GM12873 (cell line): ENCODE measurements around the gene FOXP1.

Experiments
- TF ChIP-seq, protein P1 (sequence below): IDR thresholded peaks from 2 replicates; pipeline ENCODE4 v1.5.1; 2012; ENCODE audit warnings: low read depth, mild to moderate bottlenecking, moderate library complexity, low read length, control low read depth; ENCODE audit not compliant: insufficient read depth; ENCODE audit errors: missing control alignments

The FOXP1 gene

DNA sequence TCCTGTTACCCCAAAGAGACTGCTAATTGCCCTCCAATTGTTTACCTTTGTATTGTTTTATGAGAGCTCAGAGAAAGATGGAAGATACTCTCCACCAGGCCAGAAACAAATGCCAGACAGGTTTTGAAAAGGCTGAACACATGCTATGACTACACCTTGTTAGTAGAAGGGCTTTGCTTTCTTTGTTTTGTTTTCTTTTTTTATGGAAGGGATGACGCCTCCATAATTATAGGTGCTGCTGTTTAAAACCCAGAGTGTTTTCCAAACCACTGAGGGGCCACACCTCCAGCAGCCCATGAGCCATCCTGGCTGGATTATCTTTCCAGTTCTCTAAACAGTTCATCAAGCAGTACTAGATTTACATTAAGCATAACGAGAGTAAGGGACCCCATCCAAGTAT lies 5.6 kb upstream of the FOXP1 start:
- TF ChIP-seq, protein P1, sequence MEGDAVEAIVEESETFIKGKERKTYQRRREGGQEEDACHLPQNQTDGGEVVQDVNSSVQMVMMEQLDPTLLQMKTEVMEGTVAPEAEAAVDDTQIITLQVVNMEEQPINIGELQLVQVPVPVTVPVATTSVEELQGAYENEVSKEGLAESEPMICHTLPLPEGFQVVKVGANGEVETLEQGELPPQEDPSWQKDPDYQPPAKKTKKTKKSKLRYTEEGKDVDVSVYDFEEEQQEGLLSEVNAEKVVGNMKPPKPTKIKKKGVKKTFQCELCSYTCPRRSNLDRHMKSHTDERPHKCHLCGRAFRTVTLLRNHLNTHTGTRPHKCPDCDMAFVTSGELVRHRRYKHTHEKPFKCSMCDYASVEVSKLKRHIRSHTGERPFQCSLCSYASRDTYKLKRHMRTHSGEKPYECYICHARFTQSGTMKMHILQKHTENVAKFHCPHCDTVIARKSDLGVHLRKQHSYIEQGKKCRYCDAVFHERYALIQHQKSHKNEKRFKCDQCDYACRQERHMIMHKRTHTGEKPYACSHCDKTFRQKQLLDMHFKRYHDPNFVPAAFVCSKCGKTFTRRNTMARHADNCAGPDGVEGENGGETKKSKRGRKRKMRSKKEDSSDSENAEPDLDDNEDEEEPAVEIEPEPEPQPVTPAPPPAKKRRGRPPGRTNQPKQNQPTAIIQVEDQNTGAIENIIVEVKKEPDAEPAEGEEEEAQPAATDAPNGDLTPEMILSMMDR = no peak

DNA sequence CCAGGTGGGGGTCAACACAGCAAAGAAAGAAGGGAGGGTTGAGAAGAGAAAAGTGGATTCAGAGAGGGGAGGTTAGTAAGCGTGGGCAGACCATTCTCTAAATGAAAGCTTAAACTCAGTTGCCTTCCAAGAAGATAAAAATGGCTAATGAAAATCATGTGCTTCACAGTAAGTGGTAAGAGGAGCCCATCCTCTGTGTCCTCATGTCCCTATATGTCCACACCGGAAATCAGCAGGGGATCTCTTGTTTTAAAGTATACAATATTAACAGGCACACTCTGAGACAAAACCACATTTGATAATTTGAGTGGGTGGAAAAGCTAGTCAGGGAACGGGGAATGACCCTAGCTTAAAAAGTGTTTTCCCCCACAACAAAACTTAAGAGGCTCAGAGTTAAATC lies 4.4 kb upstream of the FOXP1 start:
- TF ChIP-seq, protein P1 = no peak

DNA sequence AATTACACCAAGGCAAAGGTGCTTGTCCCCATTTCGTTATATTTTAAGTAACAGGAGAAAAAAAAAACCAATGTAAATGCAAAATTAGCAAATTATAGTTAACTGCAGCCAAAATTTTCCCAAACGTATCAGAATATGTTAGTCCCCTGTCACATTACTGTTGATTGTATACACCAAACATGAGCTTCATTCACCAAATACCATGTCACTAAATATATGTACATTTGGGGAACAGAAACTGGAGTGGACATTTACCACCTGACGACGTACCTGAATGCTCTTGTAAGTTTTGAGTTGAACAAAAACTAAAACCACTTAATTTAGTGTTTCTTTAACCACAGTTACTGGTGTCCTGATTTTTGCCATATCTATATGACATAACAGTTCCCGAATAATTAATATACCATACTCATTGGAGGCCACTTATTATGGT lies 3.3 kb upstream of the FOXP1 start:
- TF ChIP-seq, protein P1 = no peak

DNA sequence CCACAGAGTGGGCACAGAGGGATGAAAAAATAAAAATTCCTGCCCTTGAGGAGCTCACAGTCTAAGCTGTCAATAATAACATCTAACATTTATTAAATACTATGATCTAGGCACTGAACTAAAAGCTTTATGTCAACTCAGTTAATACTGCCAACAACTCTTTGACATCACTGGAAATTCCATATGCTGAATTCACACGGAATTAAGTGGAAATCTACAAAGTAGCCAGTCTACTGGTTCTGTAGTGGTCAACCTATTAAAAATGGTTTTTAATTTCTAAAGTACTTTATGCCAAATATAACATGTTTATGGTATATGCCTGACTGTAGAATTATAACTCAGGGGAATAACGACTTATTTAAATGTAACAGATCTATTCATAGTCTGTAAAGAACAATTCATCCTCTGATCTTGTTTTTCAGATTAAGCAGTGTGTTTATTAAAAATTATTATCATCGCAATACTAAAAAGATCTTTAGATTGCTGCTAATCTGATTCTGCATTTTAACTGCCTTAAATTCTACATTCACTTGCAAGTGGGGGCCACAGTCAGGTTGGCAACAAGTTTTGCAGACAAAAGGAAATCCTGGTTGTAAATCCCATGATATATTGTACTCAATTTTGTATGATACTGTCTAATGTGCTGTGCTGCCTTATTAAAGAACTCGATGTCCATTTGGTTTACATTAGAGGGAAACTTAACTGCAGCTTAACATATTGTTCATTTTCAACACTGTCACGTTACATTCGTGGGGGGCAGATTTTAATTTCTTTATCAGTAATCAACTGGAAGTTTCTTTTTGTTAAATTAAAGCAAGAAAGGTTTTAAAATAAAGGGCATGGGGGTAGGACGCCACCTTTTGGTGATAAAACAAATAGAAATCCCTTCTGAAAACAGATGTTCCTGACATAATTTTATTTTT lies 2.6 kb upstream of the FOXP1 start:
- TF ChIP-seq, protein P1 = peak; percentile 56

DNA sequence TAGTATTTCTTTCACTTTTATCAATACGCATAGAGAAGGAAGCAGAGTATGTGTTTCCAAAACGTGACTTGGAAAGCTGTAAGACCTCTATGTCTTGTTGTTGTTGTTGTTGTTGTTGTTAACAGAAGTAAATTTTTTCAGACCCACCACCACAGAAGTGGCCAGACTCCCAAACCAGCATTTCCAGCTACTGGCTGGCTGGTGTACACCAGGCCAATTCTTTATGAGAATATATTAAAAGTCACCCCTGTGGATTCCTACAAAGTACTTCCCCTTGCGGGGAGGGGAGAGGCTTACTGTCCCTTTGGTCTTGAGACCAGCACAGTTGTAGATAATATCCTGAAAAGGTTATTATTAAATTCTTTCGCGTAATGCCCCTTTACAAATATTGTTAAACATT lies 1.6 kb upstream of the FOXP1 start:
- TF ChIP-seq, protein P1 = no peak

DNA sequence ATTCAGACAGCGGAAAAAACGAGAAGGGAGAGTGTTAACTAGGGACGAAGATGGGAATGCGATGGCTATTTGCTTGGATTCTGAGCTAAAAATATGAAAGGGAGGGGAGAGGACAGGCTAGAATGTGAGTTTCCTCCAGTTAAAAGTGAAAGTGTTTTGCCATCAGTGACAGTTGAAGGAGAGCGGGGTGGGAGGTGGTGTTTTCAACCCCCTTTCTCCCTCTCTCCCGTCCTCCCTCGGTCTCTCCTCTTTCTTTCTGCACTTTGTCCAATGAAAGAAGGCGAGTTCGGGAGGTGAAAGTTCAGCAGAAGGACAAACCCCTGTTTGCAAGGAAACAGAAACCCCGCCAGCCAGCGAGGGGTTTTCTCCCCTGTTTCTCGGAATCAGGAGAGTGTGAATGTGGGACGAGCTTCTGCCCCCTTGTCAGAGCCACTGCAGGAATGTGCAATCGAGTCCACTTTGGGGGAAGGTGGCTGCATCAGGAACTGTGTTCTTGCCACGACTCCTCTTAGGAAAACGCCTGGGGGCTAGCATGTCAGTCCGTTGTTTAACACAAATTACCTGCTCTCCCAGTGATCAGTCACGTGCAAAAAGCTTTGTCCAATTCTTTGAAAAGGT lies 975 bp upstream of the FOXP1 start:
- TF ChIP-seq, protein P1 = no peak
